BJ (cell line): ENCODE measurements around the gene HRCT1. TPM values are rescaled to one million over a fixed set of nuclear protein-coding genes. Genes with fewer than 3 reads are reported as not detected.

Experiments used
- CTCF ChIA-PET: fragments of 350-600 bp; formaldehyde crosslinking; extraction: SDS; loops from one replicate; lab custom pipeline; 2021; ENCODE audit warnings: antibody characterized with exemption, inconsistent platforms; lab: Yijun Ruan, JAX
- POLR2A ChIA-PET: fragments of 300-600 bp; sonication (Branson Sonifier 250); formaldehyde crosslinking; extraction: SDS; loops from one replicate; lab custom pipeline; 2021; ENCODE audit warnings: antibody characterized with exemption; lab: Charles Lee
- DNase-seq: peaks from one replicate; pipeline ENCODE4 v3.0.0-alpha.2; 2011; ENCODE audit warnings: low read depth
- H3K27me3 ChIP-seq: 2 replicates; pipeline ENCODE4 v1.6.0; 2011; ENCODE audit warnings: low read length; ENCODE audit not compliant: control insufficient read depth, insufficient read depth
- H3K36me3 ChIP-seq: 2 replicates; pipeline ENCODE4 v1.5.1; 2011; ENCODE audit warnings: low read length; ENCODE audit not compliant: control insufficient read depth, insufficient read depth
- H3K4me3 ChIP-seq: 2 replicates; pipeline ENCODE4 v1.5.1; 2011; ENCODE audit warnings: low read depth, mild to moderate bottlenecking, control low read depth, low read length
- CTCF ChIP-seq: IDR thresholded peaks from 2 replicates; pipeline ENCODE4 v1.5.1; 2011; ENCODE audit warnings: low read depth, mild to moderate bottlenecking, control low read depth, inconsistent platforms, low read length, moderate library complexity; ENCODE audit not compliant: insufficient read depth
- polyA plus RNA-seq: library from polyadenylated mRNA; depleted of rRNA; stranded (reverse); fragments of >200 nt; gene quantifications from 2 replicates; pipeline ENCODE4 v1.2.3, GENCODE V29; 2011

The HRCT1 gene
- polyA plus RNA-seq, 1 experiment: 0.93 TPM

GRCh38 chr9:35859310-35859989, 46.6 kb upstream of the HRCT1 start:
- peaks cover 12% of the 10 kb centered on the region for H3K27me3 ChIP-seq
- no peak for DNase-seq
- TF ChIP-seq CTCF: no peak
- no peaks in the 10 kb centered on the region for H3K36me3 ChIP-seq
- POLR2A ChIA-PET: no interaction called here
- H3K4me3 ChIP-seq: no peak overlapping the region
- CTCF ChIA-PET: interaction anchor here (1.3 to 4.6 kb wide), 4 partner anchors 17 to 69 kb away, joined by 3 to 21 read pairs (median 3); no protein-coding TSS in a partner anchor

- TF ChIP-seq CTCF: no peak
- Histone ChIP-seq H3K4me3 (no peak overlapping the region), H3K36me3 (no peaks in the 10 kb centered on the region), H3K27me3 (peaks cover 12% of the 10 kb centered on the region)
- ChIA-PET POLR2A (no interaction called here), CTCF (interaction anchor here (1.3 to 4.6 kb wide), 3 partner anchors 16 to 22 kb away, joined by 3 to 21 read pairs (median 3); no protein-coding TSS in a partner anchor)
- no peak for DNase-seq
Observed at GRCh38 chr9:35859990-35860339, 46.0 kb upstream of the HRCT1 start.

- POLR2A ChIA-PET: no interaction called here
Observed at GRCh38 chr9:35861161-35861897, 44.7 kb upstream of the HRCT1 start.

GRCh38 chr9:35862328-35862727, 43.7 kb upstream of the HRCT1 start:
- Histone ChIP-seq H3K36me3 (no peaks in the 10 kb centered on the region), H3K4me3 (no peak overlapping the region), H3K27me3 (peaks cover 12% of the 10 kb centered on the region)
- POLR2A ChIA-PET: no interaction called here
- no peak for DNase-seq
- no peak for TF ChIP-seq CTCF
- CTCF ChIA-PET: no interaction called here

More at GRCh38 chr9:35861161-35861897, 44.7 kb upstream of the HRCT1 start:
- TF ChIP-seq CTCF: no peak
- CTCF ChIA-PET: interaction anchor here (1.0 to 1.1 kb wide), 3 partner anchors 10 to 35 kb away, joined by 3 to 6 read pairs (median 3); no protein-coding TSS in a partner anchor
- Histone ChIP-seq H3K36me3 (no peaks in the 10 kb centered on the region), H3K4me3 (no peak overlapping the region), H3K27me3 (peaks cover 12% of the 10 kb centered on the region)
- no peak for DNase-seq

GRCh38 chr9:35863583-35863982, 42.4 kb upstream of the HRCT1 start:
- DNase-seq: no peak
- H3K27me3 ChIP-seq: peaks cover 12% of the 10 kb centered on the region
- no peak for TF ChIP-seq CTCF
- H3K4me3 ChIP-seq: no peak overlapping the region
- no peaks in the 10 kb centered on the region for H3K36me3 ChIP-seq
- POLR2A ChIA-PET: no interaction called here
- CTCF ChIA-PET: interaction anchor here (0.6 to 1.9 kb wide), 4 partner anchors 9 to 77 kb away, joined by 4 to 6 read pairs (median 4); no protein-coding TSS in a partner anchor
